HFFc6 (cell line): Measurements from ENCODE around the gene SLC66A2. TPM values are rescaled to one million over a fixed set of nuclear protein-coding genes. Genes with fewer than 3 reads are reported as not detected.

ENCODE experiments used
- DNase-seq: peaks from one replicate; pipeline ENCODE4 v3.0.0-alpha.2; 2018
- H3K27ac Mint-ChIP-seq: 2 replicates; pipeline ENCODE4 v1.8.0; 2020; ENCODE audit warnings: mild to moderate bottlenecking, mixed read lengths
- H3K27me3 Mint-ChIP-seq: 2 replicates; pipeline ENCODE4 v1.8.0; 2021; ENCODE audit warnings: mild to moderate bottlenecking, moderate library complexity, mixed read lengths; ENCODE audit not compliant: insufficient read depth
- H3K36me3 Mint-ChIP-seq: 2 replicates; pipeline ENCODE4 v1.8.0; 2021; ENCODE audit warnings: low read depth, mixed read lengths
- H3K4me1 Mint-ChIP-seq: 2 replicates; pipeline ENCODE4 v1.8.0; 2020; ENCODE audit warnings: low read depth, mixed read lengths
- H3K4me3 Mint-ChIP-seq: 2 replicates; pipeline ENCODE4 v1.8.0; 2020; ENCODE audit warnings: mild to moderate bottlenecking, moderate library complexity, mixed read lengths
- H3K9me3 Mint-ChIP-seq: 2 replicates; pipeline ENCODE4 v1.8.0; 2020; ENCODE audit warnings: mild to moderate bottlenecking, mixed read lengths
- total RNA-seq, 6 experiments: library from RNA; stranded (reverse); fragmentation: NEBNext Ultra II Directional; extraction: Animal tissue kit (Norgen Biotek cat#: 25700); gene quantifications; 2 replicates in 1 of 6; 3 replicates in 5 of 6; pipeline ENCODE4 v1.2.3, GENCODE V29; 2021
- TF ChIP-seq, protein P1 (sequence below): fragments of 200-600 bp; sonication (generic); IDR thresholded peaks from 2 replicates; pipeline ENCODE4 v1.5.0; 2021; ENCODE audit warnings: antibody characterized with exemption, mild to moderate bottlenecking

Gene SLC66A2
- total RNA-seq, 6 experiments from 2014 or later: 26.6 to 41.2 (median 29.9) TPM

DNA sequence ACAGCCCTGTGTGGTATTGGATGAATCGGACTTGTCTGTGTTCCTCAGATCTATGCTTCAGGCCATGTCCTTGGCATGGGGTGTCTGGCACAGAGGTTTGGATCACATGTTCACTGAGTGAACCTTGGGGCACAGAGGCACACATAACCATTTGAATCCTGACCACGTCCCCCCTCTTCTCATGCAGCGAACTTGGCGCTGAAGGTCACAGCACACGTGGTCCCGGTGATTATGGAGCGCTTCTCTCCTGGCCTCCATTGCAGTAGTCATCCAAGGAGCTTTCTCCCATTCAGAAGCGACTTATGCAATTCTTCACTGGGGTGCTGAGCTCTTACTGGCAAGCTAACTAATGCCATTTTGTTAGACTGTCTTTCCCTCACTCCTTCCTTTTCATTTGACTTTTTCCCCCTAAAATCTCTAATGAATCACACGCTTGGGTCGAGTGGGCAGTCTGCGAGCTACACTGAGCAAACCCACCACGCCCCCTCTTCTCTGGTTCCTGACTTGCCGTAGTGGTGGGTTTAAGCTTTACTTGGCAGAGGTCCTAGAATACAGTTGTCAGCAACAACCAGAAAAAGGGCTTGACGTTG lies 94.3 kb downstream of the SLC66A2 start:
- peaks cover 6% of the 10 kb centered on the region; the same call in 1 of the 2 replicates for H3K36me3 Mint-ChIP-seq
- H3K4me1 Mint-ChIP-seq: peaks cover 6% of the 10 kb centered on the region; the same call in 1 of the 2 replicates
- TF ChIP-seq, protein P1, sequence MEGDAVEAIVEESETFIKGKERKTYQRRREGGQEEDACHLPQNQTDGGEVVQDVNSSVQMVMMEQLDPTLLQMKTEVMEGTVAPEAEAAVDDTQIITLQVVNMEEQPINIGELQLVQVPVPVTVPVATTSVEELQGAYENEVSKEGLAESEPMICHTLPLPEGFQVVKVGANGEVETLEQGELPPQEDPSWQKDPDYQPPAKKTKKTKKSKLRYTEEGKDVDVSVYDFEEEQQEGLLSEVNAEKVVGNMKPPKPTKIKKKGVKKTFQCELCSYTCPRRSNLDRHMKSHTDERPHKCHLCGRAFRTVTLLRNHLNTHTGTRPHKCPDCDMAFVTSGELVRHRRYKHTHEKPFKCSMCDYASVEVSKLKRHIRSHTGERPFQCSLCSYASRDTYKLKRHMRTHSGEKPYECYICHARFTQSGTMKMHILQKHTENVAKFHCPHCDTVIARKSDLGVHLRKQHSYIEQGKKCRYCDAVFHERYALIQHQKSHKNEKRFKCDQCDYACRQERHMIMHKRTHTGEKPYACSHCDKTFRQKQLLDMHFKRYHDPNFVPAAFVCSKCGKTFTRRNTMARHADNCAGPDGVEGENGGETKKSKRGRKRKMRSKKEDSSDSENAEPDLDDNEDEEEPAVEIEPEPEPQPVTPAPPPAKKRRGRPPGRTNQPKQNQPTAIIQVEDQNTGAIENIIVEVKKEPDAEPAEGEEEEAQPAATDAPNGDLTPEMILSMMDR: no peak
- no peak overlapping the region for H3K4me3 Mint-ChIP-seq
- H3K27ac Mint-ChIP-seq: no peak overlapping the region
- peaks cover 13% of the 10 kb centered on the region for H3K27me3 Mint-ChIP-seq
- DNase-seq: no peak
- peaks cover 12% of the 10 kb centered on the region for H3K9me3 Mint-ChIP-seq

DNA sequence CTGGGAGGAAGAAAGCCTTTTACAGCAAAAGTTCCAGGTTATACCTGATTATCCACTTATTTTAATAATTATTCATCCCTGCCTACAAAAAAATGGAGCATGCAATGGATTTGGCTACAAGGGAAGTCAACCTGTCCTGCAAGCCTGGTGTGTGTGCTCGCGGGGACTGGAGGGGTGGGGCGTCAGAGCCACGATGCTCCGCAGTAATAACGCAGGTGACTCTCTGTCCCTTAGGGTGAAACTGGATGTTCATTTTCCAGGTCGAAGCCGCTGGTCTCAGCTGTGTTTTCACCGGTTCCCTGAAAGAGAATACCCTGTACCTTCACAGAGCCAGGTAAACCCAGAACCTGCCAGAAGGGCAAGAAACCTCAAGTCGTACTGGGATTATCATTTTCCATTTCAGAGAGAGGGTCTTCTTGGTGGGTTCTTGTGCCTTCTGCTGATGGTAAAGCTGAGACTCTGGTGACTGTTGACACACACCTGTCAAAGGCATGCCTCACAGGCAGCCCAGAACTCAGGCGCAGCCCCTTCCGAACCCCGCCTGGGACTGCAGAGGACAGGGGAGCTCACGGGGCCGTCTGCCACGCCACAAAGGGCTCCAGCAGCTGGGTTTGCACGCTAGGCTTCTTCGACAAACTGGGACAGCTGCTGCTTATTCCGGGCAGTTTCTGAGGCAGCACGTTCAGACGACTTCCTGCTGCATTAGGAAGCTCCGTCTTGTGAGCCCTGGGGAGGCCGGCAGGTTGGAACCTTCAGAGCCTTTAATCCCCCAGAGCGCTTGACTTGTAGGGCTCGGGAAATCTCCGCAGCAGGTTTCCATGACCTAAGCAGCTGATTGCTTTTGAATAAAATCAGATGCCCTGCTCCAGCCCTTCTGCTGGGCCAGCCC lies 95.1 kb downstream of the SLC66A2 start:
- Mint-ChIP-seq H3K36me3 (peaks cover 6% of the 10 kb centered on the region; the same call in 1 of the 2 replicates), H3K27me3 (peaks cover 13% of the 10 kb centered on the region), H3K27ac (no peak overlapping the region), H3K9me3 (peaks cover 6% of the 10 kb centered on the region; the same call in 1 of the 2 replicates), H3K4me3 (no peak overlapping the region), H3K4me1 (peaks cover 6% of the 10 kb centered on the region; the same call in 1 of the 2 replicates)
- TF ChIP-seq, protein P1: no peak
- DNase-seq: no peak

DNA sequence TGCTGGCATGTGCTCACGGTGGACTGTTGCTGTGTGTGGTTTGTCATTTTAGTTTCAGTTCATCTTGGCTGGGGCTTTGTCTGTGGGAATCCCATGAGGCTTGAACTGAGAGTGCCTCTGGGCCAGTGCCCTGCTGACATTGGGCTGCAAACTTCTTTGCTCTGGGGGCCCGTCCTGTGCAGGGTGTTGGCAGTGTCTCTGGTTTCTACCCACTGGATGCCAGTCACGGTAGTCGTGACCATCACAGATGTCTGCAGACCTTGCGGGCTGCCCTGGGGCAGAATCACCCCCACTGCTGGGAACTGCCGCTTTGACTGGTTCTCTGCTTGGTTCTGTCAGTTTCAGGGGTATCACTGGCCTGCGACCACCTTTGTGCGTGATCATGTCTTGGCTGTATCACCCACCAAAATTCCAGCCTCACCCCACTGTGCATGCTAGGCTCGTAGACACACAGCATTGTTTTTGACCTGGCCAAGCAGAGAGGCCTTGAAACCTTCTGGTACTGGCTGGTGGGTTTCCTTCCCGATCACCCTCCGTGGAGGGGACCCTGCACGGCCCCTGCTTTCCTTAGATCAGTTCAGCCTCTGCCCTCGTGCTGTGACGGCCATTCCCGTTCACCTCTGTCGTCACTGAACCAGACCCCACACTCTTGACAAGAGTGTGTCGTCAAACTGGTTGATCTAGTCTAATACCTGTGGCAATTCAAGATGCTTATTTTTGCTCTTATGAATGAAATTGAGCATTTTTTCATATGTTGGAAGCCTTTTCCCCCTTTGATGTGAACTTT lies 96.1 kb downstream of the SLC66A2 start:
- Mint-ChIP-seq H3K9me3 (peaks cover 6% of the 10 kb centered on the region; the same call in 1 of the 2 replicates), H3K27ac (no peak overlapping the region), H3K36me3 (peaks cover 6% of the 10 kb centered on the region; the same call in 1 of the 2 replicates), H3K4me1 (peaks cover 6% of the 10 kb centered on the region; the same call in 1 of the 2 replicates), H3K4me3 (no peak overlapping the region; the same call in 1 of the 2 replicates), H3K27me3 (peaks cover 13% of the 10 kb centered on the region)
- DNase-seq: no peak
- TF ChIP-seq, protein P1: no peak

DNA sequence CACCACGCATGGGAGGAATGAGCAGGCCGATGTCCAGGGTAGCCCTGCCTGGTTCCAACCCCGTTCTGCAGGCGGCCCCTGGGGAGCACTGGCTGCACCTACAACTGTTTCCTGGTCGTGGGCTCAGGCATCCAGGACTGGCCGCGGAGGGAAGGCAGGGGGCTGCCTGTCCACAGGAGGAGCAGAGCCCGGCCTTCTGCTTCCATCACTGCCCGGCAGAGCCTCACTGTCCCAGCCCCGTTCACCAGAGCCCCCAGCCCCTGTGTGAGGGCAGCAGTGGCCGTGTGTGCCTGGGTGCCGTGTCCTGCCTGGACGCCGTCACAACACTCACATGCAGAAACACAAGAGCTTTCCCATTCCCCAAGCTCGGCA lies 97.5 kb downstream of the SLC66A2 start:
- H3K4me1 Mint-ChIP-seq: peaks cover 6% of the 10 kb centered on the region; the same call in 1 of the 2 replicates
- H3K4me3 Mint-ChIP-seq: no peak overlapping the region
- no peak overlapping the region for H3K27ac Mint-ChIP-seq
- TF ChIP-seq, protein P1: no peak
- peaks cover 10% of the 10 kb centered on the region for H3K27me3 Mint-ChIP-seq
- peaks cover 6% of the 10 kb centered on the region; the same call in 1 of the 2 replicates for H3K9me3 Mint-ChIP-seq
- H3K36me3 Mint-ChIP-seq: peaks cover 6% of the 10 kb centered on the region; the same call in 1 of the 2 replicates
- no peak for DNase-seq
